ENCODE measurements around the gene APRT.

GRCh38 chr16:88779406-88780141 is 32.2 kb downstream of the APRT start:
- TF ChIP-seq, protein P1, sequence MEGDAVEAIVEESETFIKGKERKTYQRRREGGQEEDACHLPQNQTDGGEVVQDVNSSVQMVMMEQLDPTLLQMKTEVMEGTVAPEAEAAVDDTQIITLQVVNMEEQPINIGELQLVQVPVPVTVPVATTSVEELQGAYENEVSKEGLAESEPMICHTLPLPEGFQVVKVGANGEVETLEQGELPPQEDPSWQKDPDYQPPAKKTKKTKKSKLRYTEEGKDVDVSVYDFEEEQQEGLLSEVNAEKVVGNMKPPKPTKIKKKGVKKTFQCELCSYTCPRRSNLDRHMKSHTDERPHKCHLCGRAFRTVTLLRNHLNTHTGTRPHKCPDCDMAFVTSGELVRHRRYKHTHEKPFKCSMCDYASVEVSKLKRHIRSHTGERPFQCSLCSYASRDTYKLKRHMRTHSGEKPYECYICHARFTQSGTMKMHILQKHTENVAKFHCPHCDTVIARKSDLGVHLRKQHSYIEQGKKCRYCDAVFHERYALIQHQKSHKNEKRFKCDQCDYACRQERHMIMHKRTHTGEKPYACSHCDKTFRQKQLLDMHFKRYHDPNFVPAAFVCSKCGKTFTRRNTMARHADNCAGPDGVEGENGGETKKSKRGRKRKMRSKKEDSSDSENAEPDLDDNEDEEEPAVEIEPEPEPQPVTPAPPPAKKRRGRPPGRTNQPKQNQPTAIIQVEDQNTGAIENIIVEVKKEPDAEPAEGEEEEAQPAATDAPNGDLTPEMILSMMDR (conservative IDR thresholded peaks at IDR 0.05; ENCODE audit: low read depth, low read length): no peak
- no peak for TF ChIP-seq EZH2 (IDR thresholded peaks at IDR 0.05; ENCODE audit: borderline replicate concordance, low read depth, low read length, poor library complexity, severe bottlenecking)
